ENCODE results near the gene RAB8A. TPM values are rescaled to one million over a fixed set of nuclear protein-coding genes. Genes with fewer than 3 reads are reported as not detected.

Gene RAB8A
- total RNA-seq, 1 experiment from 2014 or later: 103 TPM

DNA sequence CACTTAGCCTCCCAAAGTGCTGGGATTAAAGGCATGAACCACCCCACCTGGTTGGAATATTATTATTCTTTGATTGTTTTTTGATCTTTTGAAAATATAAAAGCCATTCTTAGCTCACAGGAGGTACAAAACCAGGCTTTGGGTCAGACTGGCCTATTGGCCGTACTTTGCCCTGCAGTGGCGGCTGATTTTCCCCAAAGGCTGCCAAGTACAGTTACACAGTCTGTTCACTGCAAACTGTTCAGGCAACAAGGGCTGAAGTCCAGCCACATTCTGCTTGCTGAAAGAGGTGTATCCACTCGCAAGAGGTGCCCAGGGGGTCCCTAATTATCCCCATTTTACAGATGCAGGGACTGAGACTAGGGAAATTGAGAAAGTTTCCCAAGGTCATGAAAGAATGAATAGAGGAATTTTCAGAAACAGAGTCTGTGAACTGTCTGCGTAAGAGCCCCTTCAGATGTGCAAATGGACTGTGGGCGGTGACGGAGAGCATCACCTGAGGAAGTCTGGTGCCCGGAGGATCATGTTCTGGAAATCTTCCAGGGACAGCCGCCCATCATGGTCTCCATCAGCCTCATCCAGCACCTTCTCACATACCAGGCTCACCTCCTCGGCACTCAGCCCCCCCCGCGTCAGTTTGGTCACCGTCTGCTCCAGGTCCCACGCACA is 52.7 kb downstream of the RAB8A start:
- Histone ChIP-seq H3K23me2 (ENCODE audit: insufficient read length, low read depth, low read length, poor library complexity, severe bottlenecking) (no peaks in the 10 kb centered on the region), H3K23ac (ENCODE audit: insufficient read length, low read depth, low read length) (no peak overlapping the region), H3K9me3 (ENCODE audit: control insufficient read depth, low read depth, low read length) (no peaks in the 10 kb centered on the region), H4K20me1 (ENCODE audit: control insufficient read depth, insufficient read depth, insufficient read length) (no peaks in the 10 kb centered on the region), H4K91ac (ENCODE audit: insufficient read length, low read depth, low read length) (no peak overlapping the region), H2BK20ac (ENCODE audit: low read depth, low read length, poor library complexity, severe bottlenecking) (no peak overlapping the region), H2BK120ac (ENCODE audit: low read depth, low read length, poor library complexity, severe bottlenecking) (no peak overlapping the region), H3K9ac (ENCODE audit: extremely low read depth, insufficient read length, low read length) (no peak overlapping the region), H3K79me1 (ENCODE audit: insufficient read depth, low read depth, low read length, poor library complexity, severe bottlenecking) (no peaks in the 10 kb centered on the region), H2BK15ac (ENCODE audit: low read depth, low read length) (no peak overlapping the region), H3K4ac (ENCODE audit: low read depth, low read length) (no peak overlapping the region), H2BK5ac (ENCODE audit: insufficient read length, low read length) (no peak overlapping the region), H4K5ac (ENCODE audit: insufficient read length, low read depth, low read length) (no peak overlapping the region), H2AFZ (ENCODE audit: low read length) (no peak overlapping the region), H3K18ac (ENCODE audit: insufficient read length, low read depth, low read length) (no peak overlapping the region), H2BK12ac (ENCODE audit: insufficient read length, low read depth, low read length) (no peak overlapping the region), H4K8ac (replicated peaks; ENCODE audit: insufficient read length, low read depth, low read length) (no peak overlapping the region), H3K56ac (ENCODE audit: insufficient read length, low read depth, low read length) (no peak overlapping the region), H3K27ac (ENCODE audit: insufficient read length, low read depth, low read length) (no peak overlapping the region), H3K4me2 (ENCODE audit: insufficient read depth, insufficient read length, low read length) (no peak overlapping the region), H3K79me2 (ENCODE audit: insufficient read depth, low read length) (no peaks in the 10 kb centered on the region), H2AK5ac (ENCODE audit: insufficient read length, low read length) (no peak overlapping the region), H3T11ph (ENCODE audit: low read length) (no peak overlapping the region), H3K27me3 (ENCODE audit: insufficient read depth, low read length) (no peaks in the 10 kb centered on the region), H3K14ac (ENCODE audit: insufficient read depth, low read length) (no peak overlapping the region), H3K4me1 (ENCODE audit: insufficient read depth, low read length) (no peaks in the 10 kb centered on the region)
- Mint-ChIP-seq H3K4me3 (no peak overlapping the region), H3K9me3 (peaks cover 0 to 7% of the 10 kb centered on the region in 2 experiments; a peak in 1 of 5 replicates), H3K27ac (no peak overlapping the region; a peak in 1 of 7 replicates), H3K36me3 (ENCODE audit: insufficient read depth in 1 of 3, low read depth in 3 of 3) (no peaks in the 10 kb centered on the region), H3K27me3 (ENCODE audit: low read depth) (peaks cover 1% of the 10 kb centered on the region; the same call in 1 of the 2 replicates), H3K4me1 (no peaks in the 10 kb centered on the region)
- TF ChIP-seq, protein P1, sequence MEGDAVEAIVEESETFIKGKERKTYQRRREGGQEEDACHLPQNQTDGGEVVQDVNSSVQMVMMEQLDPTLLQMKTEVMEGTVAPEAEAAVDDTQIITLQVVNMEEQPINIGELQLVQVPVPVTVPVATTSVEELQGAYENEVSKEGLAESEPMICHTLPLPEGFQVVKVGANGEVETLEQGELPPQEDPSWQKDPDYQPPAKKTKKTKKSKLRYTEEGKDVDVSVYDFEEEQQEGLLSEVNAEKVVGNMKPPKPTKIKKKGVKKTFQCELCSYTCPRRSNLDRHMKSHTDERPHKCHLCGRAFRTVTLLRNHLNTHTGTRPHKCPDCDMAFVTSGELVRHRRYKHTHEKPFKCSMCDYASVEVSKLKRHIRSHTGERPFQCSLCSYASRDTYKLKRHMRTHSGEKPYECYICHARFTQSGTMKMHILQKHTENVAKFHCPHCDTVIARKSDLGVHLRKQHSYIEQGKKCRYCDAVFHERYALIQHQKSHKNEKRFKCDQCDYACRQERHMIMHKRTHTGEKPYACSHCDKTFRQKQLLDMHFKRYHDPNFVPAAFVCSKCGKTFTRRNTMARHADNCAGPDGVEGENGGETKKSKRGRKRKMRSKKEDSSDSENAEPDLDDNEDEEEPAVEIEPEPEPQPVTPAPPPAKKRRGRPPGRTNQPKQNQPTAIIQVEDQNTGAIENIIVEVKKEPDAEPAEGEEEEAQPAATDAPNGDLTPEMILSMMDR (conservative IDR thresholded peaks at IDR 0.05): no peak
- no CpG with 5 or more reads among the region's 13 CpGs for WGBS (ENCODE audit: extremely low coverage, insufficient read length, low lambda C conversion rate)
- no peak for DNase-seq

Measured in H9 (cell line).